ENCODE results near the gene STX18. TPM values are rescaled to one million over a fixed set of nuclear protein-coding genes. Genes with fewer than 3 reads are reported as not detected.

STX18 gene
- total and polyA plus RNA-seq, 2 of the 13 experiments (the other 11 are each of a cell fraction or from before 2014, with no cell fraction given) = 23.9 to 37.1 TPM

DNA sequence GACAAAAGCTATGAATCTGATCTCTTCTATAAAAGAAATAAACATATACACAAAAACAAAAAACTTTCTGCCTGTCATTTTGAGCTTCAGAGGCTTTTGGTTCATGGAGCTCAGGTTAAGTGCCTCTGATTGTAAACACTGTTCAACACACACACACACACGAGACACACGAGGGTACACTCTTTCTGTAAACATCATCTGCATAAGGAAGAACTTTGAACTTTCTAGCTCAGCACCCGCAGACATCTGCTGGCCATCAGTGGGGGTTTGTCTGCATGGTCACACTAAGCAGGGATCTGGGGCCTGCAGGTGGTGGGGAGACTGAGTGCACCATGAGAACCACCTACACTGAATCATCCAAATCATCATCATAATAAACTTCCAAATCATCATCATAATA is 54.9 kb downstream of the STX18 start (continued):
- TF ChIP-seq, protein P1, sequence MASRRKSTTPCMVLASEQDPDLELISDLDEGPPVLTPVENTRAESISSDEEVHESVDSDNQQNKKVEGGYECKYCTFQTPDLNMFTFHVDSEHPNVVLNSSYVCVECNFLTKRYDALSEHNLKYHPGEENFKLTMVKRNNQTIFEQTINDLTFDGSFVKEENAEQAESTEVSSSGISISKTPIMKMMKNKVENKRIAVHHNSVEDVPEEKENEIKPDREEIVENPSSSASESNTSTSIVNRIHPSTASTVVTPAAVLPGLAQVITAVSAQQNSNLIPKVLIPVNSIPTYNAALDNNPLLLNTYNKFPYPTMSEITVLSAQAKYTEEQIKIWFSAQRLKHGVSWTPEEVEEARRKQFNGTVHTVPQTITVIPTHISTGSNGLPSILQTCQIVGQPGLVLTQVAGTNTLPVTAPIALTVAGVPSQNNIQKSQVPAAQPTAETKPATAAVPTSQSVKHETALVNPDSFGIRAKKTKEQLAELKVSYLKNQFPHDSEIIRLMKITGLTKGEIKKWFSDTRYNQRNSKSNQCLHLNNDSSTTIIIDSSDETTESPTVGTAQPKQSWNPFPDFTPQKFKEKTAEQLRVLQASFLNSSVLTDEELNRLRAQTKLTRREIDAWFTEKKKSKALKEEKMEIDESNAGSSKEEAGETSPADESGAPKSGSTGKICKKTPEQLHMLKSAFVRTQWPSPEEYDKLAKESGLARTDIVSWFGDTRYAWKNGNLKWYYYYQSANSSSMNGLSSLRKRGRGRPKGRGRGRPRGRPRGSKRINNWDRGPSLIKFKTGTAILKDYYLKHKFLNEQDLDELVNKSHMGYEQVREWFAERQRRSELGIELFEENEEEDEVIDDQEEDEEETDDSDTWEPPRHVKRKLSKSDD (CRISPR knock-in tag; IDR thresholded peaks at IDR 0.05; ENCODE audit: low read depth) = no peak
- TF ChIP-seq, protein P2, sequence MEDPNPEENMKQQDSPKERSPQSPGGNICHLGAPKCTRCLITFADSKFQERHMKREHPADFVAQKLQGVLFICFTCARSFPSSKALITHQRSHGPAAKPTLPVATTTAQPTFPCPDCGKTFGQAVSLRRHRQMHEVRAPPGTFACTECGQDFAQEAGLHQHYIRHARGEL (CRISPR knock-in tag; IDR thresholded peaks at IDR 0.05) = no peak
- no peak for TF ChIP-seq SUZ12 (IDR thresholded peaks at IDR 0.05; ENCODE audit: low read depth, low read length)
- no peak for TF ChIP-seq SMAD3 (CRISPR knock-in tag; IDR thresholded peaks at IDR 0.05)
- TF ChIP-seq ZSCAN20 (CRISPR knock-in tag; IDR thresholded peaks at IDR 0.05; ENCODE audit: borderline replicate concordance) = no peak
- TF ChIP-seq, protein P3, sequence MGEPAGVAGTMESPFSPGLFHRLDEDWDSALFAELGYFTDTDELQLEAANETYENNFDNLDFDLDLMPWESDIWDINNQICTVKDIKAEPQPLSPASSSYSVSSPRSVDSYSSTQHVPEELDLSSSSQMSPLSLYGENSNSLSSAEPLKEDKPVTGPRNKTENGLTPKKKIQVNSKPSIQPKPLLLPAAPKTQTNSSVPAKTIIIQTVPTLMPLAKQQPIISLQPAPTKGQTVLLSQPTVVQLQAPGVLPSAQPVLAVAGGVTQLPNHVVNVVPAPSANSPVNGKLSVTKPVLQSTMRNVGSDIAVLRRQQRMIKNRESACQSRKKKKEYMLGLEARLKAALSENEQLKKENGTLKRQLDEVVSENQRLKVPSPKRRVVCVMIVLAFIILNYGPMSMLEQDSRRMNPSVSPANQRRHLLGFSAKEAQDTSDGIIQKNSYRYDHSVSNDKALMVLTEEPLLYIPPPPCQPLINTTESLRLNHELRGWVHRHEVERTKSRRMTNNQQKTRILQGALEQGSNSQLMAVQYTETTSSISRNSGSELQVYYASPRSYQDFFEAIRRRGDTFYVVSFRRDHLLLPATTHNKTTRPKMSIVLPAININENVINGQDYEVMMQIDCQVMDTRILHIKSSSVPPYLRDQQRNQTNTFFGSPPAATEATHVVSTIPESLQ (CRISPR knock-in tag; conservative IDR thresholded peaks at IDR 0.05) = no peak
- TF ChIP-seq FOXM1 (CRISPR knock-in tag; IDR thresholded peaks at IDR 0.05) = no peak
- TF ChIP-seq ZFP37 (CRISPR knock-in tag; IDR thresholded peaks at IDR 0.05; ENCODE audit: borderline replicate concordance) = no peak
- TF ChIP-seq HOXD1 (CRISPR knock-in tag; IDR thresholded peaks at IDR 0.05) = no peak
- no peak for TF ChIP-seq ZNF674 (CRISPR knock-in tag; IDR thresholded peaks at IDR 0.05; ENCODE audit: low read depth)
- TF ChIP-seq, protein P4, sequence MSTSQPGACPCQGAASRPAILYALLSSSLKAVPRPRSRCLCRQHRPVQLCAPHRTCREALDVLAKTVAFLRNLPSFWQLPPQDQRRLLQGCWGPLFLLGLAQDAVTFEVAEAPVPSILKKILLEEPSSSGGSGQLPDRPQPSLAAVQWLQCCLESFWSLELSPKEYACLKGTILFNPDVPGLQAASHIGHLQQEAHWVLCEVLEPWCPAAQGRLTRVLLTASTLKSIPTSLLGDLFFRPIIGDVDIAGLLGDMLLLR (CRISPR knock-in tag; IDR thresholded peaks at IDR 0.05) = no peak
- TF ChIP-seq, protein P5, sequence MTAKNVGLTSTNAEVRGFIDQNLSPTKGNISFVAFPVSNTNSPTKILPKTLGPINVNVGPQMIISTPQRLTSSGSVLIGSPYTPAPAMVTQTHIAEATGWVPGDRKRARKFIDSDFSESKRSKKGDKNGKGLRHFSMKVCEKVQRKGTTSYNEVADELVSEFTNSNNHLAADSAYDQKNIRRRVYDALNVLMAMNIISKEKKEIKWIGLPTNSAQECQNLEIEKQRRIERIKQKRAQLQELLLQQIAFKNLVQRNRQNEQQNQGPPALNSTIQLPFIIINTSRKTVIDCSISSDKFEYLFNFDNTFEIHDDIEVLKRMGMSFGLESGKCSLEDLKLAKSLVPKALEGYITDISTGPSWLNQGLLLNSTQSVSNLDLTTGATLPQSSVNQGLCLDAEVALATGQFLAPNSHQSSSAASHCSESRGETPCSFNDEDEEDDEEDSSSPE (CRISPR knock-in tag; IDR thresholded peaks at IDR 0.05) = no peak
- peak; percentile 57; the same call in 1 of the 2 replicates for TF ChIP-seq ZFX (CRISPR knock-in tag; IDR thresholded peaks at IDR 0.05; ENCODE audit: low read depth)
- no peak for TF ChIP-seq YEATS4 (CRISPR knock-in tag; IDR thresholded peaks at IDR 0.05; ENCODE audit: borderline replicate concordance)
- TF ChIP-seq MAF1 (CRISPR knock-in tag; IDR thresholded peaks at IDR 0.05; ENCODE audit: borderline replicate concordance) = no peak
- TF ChIP-seq ATF7-NPFF (CRISPR knock-in tag; IDR thresholded peaks at IDR 0.05; ENCODE audit: low read depth) = no peak
- TF ChIP-seq ZBTB1 (CRISPR knock-in tag; IDR thresholded peaks at IDR 0.05; ENCODE audit: borderline replicate concordance) = no peak
- TF ChIP-seq NR3C1 (CRISPR knock-in tag; IDR thresholded peaks at IDR 0.05) = no peak
- TF ChIP-seq AGO1 (IDR thresholded peaks at IDR 0.05; ENCODE audit: low read depth, low read length, poor library complexity, severe bottlenecking) = no peak
- no peak for TF ChIP-seq PHF5A (CRISPR knock-in tag; IDR thresholded peaks at IDR 0.05; ENCODE audit: low read depth, unreplicated experiment)
- TF ChIP-seq ZNF777 (CRISPR knock-in tag; IDR thresholded peaks at IDR 0.05) = no peak
- TF ChIP-seq NFKBIZ (CRISPR knock-in tag; IDR thresholded peaks at IDR 0.05) = no peak
- TF ChIP-seq GATA4 (IDR thresholded peaks at IDR 0.05; ENCODE audit: borderline replicate concordance, low read depth) = no peak
- TF ChIP-seq ELF3 (CRISPR knock-in tag; IDR thresholded peaks at IDR 0.05) = peak; percentile 57
- no peak for TF ChIP-seq ARHGAP35 (CRISPR knock-in tag; IDR thresholded peaks at IDR 0.05; ENCODE audit: borderline replicate concordance)
- no peak for TF ChIP-seq NCOA1 (CRISPR knock-in tag; IDR thresholded peaks at IDR 0.05)

All from HepG2 (cell line).